Lower leg skin (tissue), 4 donors: ENCODE results near the gene SLC8A2. TPM values are rescaled to one million over a fixed set of nuclear protein-coding genes. Genes with fewer than 3 reads are reported as not detected.

Source experiments
- DNase-seq, 2 donors: peaks; one replicate each; pipeline ENCODE4 v3.0.0-alpha.2; 2019; ENCODE audit warnings: low spot score in 2 of 2
- H3K4me3 ChIP-seq: fragments of 200-600 bp; sonication (generic); 2 replicates; pipeline ENCODE4 v1.5.1; 2017; ENCODE audit warnings: mild to moderate bottlenecking, low read depth; ENCODE audit not compliant: poor library complexity, severe bottlenecking
- POLR2A ChIP-seq, 2 donors: fragments of 450-650 bp; IDR thresholded peaks; one replicate each; pipeline ENCODE4 v1.6.1; 2016 to 2017; ENCODE audit warnings: antibody characterized with exemption in 2 of 2, mild to moderate bottlenecking in 1 of 2, moderate library complexity in 1 of 2
- WGBS, 2 donors: methylation state at CpG; one replicate each; pipeline ENCODE4 v1.1.5; 2018; 5-methylcytosine and 5-hydroxymethylcytosine counted together
- intact Hi-C: fragments of 100-400 bp; cut with DNase I; formaldehyde crosslinking; loops from one replicate; pipeline ENCODE4 v1.15.0; 2023; ENCODE audit warnings: low total_unique reads
- total RNA-seq, 4 donors: library from RNA; depleted of rRNA; stranded (reverse); fragments of >200 nt; gene quantifications; one replicate each; pipeline ENCODE4 v1.1.0, GENCODE V29; 2016
- TF ChIP-seq, protein P1 (sequence below), 3 donors: fragments of 450-650 bp; IDR thresholded peaks; one replicate each; pipeline ENCODE4 v1.5.1; 2016; ENCODE audit warnings: antibody characterized with exemption in 3 of 3, mild to moderate bottlenecking in 3 of 3, moderate library complexity in 2 of 3

Gene SLC8A2
- total RNA-seq, 4 donors from 2014 or later, result 0.38 to 2.3 (median 1.6) TPM; not detected in 1

GRCh38 chr19:47465957-47466356 lies 5.7 kb downstream of the SLC8A2 start:
- TF ChIP-seq, protein P1, sequence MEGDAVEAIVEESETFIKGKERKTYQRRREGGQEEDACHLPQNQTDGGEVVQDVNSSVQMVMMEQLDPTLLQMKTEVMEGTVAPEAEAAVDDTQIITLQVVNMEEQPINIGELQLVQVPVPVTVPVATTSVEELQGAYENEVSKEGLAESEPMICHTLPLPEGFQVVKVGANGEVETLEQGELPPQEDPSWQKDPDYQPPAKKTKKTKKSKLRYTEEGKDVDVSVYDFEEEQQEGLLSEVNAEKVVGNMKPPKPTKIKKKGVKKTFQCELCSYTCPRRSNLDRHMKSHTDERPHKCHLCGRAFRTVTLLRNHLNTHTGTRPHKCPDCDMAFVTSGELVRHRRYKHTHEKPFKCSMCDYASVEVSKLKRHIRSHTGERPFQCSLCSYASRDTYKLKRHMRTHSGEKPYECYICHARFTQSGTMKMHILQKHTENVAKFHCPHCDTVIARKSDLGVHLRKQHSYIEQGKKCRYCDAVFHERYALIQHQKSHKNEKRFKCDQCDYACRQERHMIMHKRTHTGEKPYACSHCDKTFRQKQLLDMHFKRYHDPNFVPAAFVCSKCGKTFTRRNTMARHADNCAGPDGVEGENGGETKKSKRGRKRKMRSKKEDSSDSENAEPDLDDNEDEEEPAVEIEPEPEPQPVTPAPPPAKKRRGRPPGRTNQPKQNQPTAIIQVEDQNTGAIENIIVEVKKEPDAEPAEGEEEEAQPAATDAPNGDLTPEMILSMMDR (IDR thresholded peaks at IDR 0.05), result no peak
- no peak for TF ChIP-seq POLR2A (IDR thresholded peaks at IDR 0.05)
- H3K4me3 ChIP-seq, result no peak overlapping the region
- intact Hi-C loops, result no loop called here
- no peak for DNase-seq
- WGBS, 2 donors, result 82 to 89% methylated on average over 27 of the region's 27 CpGs

- no peak for TF ChIP-seq POLR2A (IDR thresholded peaks at IDR 0.05)
- TF ChIP-seq, protein P1 (IDR thresholded peaks at IDR 0.05), result no peak
- WGBS, 2 donors, result 59 to 62% methylated on average over 10 of the region's 10 CpGs
- DNase-seq, result no peak
- H3K4me3 ChIP-seq, result no peak overlapping the region
- intact Hi-C loops, result no loop called here
Measured at GRCh38 chr19:47464675-47465419, 6.8 kb downstream of the SLC8A2 start.

DNA sequence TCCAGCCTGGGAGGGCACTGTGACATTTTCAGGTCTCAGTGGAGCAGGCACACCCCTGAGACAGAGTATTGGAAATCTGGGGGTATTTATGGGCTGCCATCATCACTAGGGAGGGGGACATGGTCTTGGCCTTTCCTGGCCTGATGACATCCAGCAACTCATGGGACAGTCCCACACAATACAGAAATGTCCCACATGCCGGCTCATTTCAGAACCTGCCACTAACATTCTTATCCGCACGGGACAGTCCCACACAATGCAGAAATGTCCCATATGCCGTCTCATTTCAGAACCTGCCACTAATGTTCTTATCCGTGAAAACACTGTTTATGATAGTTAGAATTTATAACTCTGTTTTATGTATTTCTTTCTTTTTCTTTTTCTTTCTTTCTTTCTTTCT lies 9.8 kb downstream of the SLC8A2 start:
- DNase-seq, result no peak
- no peak for TF ChIP-seq POLR2A (IDR thresholded peaks at IDR 0.05)
- TF ChIP-seq, protein P1 (IDR thresholded peaks at IDR 0.05), result no peak
- WGBS, 2 donors, result 84 to 86% methylated on average over 5 of the region's 5 CpGs
- H3K4me3 ChIP-seq, result no peak overlapping the region
- intact Hi-C loops, result no loop called here

GRCh38 chr19:47459477-47459876 lies 12.2 kb downstream of the SLC8A2 start:
- TF ChIP-seq, protein P1 (IDR thresholded peaks at IDR 0.05), result no peak
- no peak for TF ChIP-seq POLR2A (IDR thresholded peaks at IDR 0.05)
- no peak overlapping the region for H3K4me3 ChIP-seq
- DNase-seq, result no peak
- 83 to 88% methylated on average over 14 of the region's 14 CpGs for WGBS, 2 donors
- intact Hi-C loops, result no loop called here

GRCh38 chr19:47458672-47459071 lies 13.0 kb downstream of the SLC8A2 start:
- DNase-seq, result no peak
- WGBS, 2 donors, result 23 to 33% methylated on average over 5 of the region's 5 CpGs
- no peak overlapping the region for H3K4me3 ChIP-seq
- TF ChIP-seq POLR2A (IDR thresholded peaks at IDR 0.05), result no peak
- TF ChIP-seq, protein P1 (IDR thresholded peaks at IDR 0.05), result no peak
- intact Hi-C loops, result no loop called here
